ENCODE measurements around the gene KCNH4. TPM values are rescaled to one million over a fixed set of nuclear protein-coding genes. Genes with fewer than 3 reads are reported as not detected.

The KCNH4 gene
- total RNA-seq, 1 experiment from 2014 or later: 1.5 TPM

DNA sequence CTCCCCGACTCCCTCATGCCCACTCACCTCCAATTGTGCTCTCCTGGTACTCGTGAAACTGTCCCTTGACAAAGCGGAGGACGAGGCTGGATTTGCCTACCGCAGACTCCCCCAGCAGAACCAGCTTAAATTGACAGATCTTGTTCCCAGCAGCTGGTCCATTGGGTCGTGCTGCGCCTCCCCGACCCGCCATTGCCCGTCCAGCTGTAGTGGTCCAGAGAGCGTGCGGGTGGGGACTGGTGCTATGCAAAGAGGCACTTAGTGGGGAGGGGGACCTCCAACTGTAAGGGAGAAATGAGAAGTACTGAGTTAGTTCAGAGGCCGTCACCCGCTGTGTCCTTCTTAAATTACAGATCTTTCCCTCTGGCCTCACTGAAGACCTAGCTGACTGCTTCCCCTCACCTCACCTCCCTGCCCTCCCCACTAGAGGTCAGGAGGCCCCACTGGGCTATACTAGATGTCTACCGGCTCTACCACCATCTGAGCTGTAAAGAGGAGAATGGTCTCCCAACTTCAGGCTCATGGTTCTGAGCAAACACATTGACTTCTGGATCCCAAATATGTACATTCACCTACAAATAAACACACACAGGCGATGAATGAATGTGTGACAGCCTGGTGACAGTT lies 50.5 kb downstream of the KCNH4 start:
- Histone ChIP-seq H3K27ac (ENCODE audit: low read length) (no peak overlapping the region), H3K4me3 (ENCODE audit: low read depth in 2 of 2, low read length in 2 of 2) (no peak overlapping the region), H3K9me3 (ENCODE audit: control insufficient read depth, insufficient read depth, low read depth, low read length) (no peaks in the 10 kb centered on the region), H3K27me3 (ENCODE audit: control insufficient read depth, insufficient read depth, low read length) (no peaks in the 10 kb centered on the region), H3K36me3 (ENCODE audit: control insufficient read depth, insufficient read depth, low read length) (peaks cover 2% of the 10 kb centered on the region; the same call in 1 of the 2 replicates), H3K4me1 (ENCODE audit: control insufficient read depth, insufficient read depth, low read length) (peaks cover 6% of the 10 kb centered on the region)
- TF ChIP-seq, protein P1, sequence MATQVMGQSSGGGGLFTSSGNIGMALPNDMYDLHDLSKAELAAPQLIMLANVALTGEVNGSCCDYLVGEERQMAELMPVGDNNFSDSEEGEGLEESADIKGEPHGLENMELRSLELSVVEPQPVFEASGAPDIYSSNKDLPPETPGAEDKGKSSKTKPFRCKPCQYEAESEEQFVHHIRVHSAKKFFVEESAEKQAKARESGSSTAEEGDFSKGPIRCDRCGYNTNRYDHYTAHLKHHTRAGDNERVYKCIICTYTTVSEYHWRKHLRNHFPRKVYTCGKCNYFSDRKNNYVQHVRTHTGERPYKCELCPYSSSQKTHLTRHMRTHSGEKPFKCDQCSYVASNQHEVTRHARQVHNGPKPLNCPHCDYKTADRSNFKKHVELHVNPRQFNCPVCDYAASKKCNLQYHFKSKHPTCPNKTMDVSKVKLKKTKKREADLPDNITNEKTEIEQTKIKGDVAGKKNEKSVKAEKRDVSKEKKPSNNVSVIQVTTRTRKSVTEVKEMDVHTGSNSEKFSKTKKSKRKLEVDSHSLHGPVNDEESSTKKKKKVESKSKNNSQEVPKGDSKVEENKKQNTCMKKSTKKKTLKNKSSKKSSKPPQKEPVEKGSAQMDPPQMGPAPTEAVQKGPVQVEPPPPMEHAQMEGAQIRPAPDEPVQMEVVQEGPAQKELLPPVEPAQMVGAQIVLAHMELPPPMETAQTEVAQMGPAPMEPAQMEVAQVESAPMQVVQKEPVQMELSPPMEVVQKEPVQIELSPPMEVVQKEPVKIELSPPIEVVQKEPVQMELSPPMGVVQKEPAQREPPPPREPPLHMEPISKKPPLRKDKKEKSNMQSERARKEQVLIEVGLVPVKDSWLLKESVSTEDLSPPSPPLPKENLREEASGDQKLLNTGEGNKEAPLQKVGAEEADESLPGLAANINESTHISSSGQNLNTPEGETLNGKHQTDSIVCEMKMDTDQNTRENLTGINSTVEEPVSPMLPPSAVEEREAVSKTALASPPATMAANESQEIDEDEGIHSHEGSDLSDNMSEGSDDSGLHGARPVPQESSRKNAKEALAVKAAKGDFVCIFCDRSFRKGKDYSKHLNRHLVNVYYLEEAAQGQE (IDR thresholded peaks at IDR 0.05; ENCODE audit: insufficient read depth in 1 of 2, low read depth in 2 of 2, low read length in 1 of 2): no peak
- TF ChIP-seq SIN3A (IDR thresholded peaks at IDR 0.05; ENCODE audit: borderline replicate concordance, insufficient read depth, low read depth, low read length): no peak
- TF ChIP-seq CTCF (IDR thresholded peaks at IDR 0.05): no peak; the same call in 1 of the 2 replicates
- no peak for TF ChIP-seq TCF7L2 (IDR thresholded peaks at IDR 0.05; ENCODE audit: low read depth, low read length)
- TF ChIP-seq POLR2AphosphoS5 (IDR thresholded peaks at IDR 0.05; ENCODE audit: low read depth, low read length): no peak
- BruUV-seq (replicated peaks): no TSS peak
- ChIA-PET CTCF (no interaction called here), POLR2A (no interaction called here)
- intact Hi-C loops (cut with micrococcal nuclease; ENCODE audit: unreplicated experiment): no loop called here
- in situ Hi-C loops (cut with HindIII; ENCODE audit: low pct_unique_long_range_greater_than_20kb, low sequenced_read_pairs): no loop called here
- no peak for ATAC-seq
- DNase-seq (ENCODE audit: low read depth, low spot score): no peak

DNA sequence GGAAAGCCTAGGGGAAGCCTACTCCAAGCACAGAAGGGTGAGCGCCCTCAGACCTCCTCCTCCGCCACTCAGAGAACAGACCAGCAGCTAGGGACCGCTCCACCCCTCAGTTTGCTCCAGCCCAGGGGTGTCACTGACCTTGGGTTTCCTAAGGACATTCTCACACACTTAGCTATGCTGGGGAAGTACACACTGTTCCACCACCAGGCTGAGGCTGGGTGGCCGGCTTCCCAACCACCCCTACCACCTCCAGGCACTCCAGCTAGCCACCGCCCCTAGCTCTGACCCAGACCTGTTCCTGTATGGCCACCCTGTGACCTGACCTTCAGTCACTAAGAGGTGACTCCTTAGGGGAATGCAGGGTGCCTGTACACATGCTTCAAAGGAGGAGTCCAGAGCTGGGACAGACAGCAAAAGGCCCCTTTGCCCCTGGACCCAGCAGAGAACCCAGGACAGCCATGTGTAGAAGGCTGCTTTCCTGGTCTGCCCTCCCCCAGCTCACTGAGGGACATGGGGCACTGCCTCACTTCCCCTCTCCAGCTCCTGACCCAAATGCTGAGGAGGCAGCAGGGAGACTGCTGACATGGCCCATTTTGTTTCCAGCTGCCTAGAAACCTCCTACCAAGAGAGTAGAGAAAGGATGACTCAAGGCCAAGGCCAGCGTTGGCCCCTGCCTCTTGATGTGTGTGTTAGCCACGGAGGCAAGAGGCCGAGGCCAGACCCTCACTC lies 51.7 kb downstream of the KCNH4 start:
- DNase-seq (ENCODE audit: low read depth, low spot score) (no peak), ATAC-seq (no peak)
- in situ Hi-C loops (cut with HindIII; ENCODE audit: low pct_unique_long_range_greater_than_20kb, low sequenced_read_pairs): no loop called here
- TF ChIP-seq TCF7L2 (IDR thresholded peaks at IDR 0.05; ENCODE audit: low read depth, low read length) (no peak), SIN3A (IDR thresholded peaks at IDR 0.05; ENCODE audit: borderline replicate concordance, insufficient read depth, low read depth, low read length) (no peak), CTCF (IDR thresholded peaks at IDR 0.05) (no peak), POLR2AphosphoS5 (IDR thresholded peaks at IDR 0.05; ENCODE audit: low read depth, low read length) (no peak)
- TF ChIP-seq, protein P1 (IDR thresholded peaks at IDR 0.05; ENCODE audit: insufficient read depth in 1 of 2, low read depth in 2 of 2, low read length in 1 of 2): no peak
- Histone ChIP-seq H3K4me1 (ENCODE audit: control insufficient read depth, insufficient read depth, low read length) (peaks cover 2% of the 10 kb centered on the region; the same call in 1 of the 2 replicates), H3K4me3 (ENCODE audit: low read depth in 2 of 2, low read length in 2 of 2) (no peak overlapping the region), H3K9me3 (ENCODE audit: control insufficient read depth, insufficient read depth, low read depth, low read length) (no peaks in the 10 kb centered on the region), H3K36me3 (ENCODE audit: control insufficient read depth, insufficient read depth, low read length) (peaks cover 2% of the 10 kb centered on the region; the same call in 1 of the 2 replicates), H3K27me3 (ENCODE audit: control insufficient read depth, insufficient read depth, low read length) (no peaks in the 10 kb centered on the region), H3K27ac (ENCODE audit: low read length) (no peak overlapping the region)
- ChIA-PET CTCF (no interaction called here), POLR2A (no interaction called here)
- intact Hi-C loops (cut with micrococcal nuclease; ENCODE audit: unreplicated experiment): no loop called here
- BruUV-seq (replicated peaks): no TSS peak

Data from Panc1 (cell line).